NCI-H2081 treated with DMSO at 0.1 percent for 48 hours (cell line): ENCODE data around the gene CDYL.
A peak's percentile ranks its signal among the peaks of the same experiment; 100 is the strongest.

Experiments used
- DNase-seq: peaks from one replicate; lab custom pipeline; 2025; lab: John Stamatoyannopoulos, UW

Gene CDYL

GRCh38 chr6:4908062-4908461 lies 131.9 kb downstream of the CDYL start:
- DNase-seq = no peak

- DNase-seq = no peak
Observed at GRCh38 chr6:4909063-4909706, 133.0 kb downstream of the CDYL start.

GRCh38 chr6:4910037-4910760 lies 134.0 kb downstream of the CDYL start:
- peak; percentile 66 for DNase-seq

DNA sequence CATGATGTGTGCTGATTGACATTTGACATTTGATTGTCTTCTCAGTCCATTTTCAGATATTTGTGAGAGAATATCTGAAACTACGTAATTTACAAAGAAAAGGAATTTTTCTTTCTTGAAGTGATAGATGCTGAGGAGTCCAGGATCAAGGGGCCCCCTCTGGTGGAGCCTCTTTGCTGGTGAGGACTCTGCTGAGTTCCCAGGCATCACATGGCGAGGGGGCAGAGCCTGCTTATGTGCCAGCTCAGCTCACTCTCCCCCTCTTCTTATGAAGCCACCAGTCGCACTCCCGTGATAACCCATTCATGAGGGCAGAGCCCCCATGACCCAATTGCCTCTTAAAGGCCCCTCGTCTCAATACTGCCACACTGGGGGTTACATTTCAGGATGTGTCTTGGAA lies 136.4 kb downstream of the CDYL start:
- DNase-seq = no peak

- DNase-seq = no peak
Observed at GRCh38 chr6:4913705-4914419, 137.7 kb downstream of the CDYL start.

- DNase-seq = no peak
Observed at GRCh38 chr6:4914420-4915159, 138.4 kb downstream of the CDYL start.

DNA sequence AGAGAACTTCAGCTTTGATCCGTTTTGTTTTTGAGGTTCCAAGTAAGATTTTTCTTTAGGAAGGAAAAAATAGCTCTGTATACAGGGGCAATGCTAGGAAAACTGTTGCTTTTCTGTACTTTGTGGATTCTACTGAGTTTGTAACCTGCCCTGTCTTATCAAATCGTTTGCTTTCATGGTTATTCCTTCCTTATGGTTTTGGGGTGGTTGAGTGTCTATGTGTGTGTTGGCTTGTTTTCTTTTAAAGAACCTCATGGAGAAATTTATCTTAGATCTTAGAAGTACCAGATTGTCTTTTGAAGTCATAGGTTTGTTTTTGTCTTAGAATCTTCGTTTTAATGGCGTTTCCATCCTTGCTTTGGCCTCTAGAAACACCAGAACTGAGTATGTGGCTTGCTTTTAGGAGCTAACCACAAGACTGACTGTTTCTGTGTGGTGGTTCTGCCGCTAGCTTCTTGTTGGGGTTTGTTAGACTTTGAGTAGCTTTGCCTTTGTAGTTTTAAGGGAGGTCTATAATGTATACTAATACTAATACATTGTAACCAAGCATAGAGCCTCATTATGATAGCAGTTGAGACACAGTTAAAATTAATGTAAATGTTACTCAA lies 140.9 kb downstream of the CDYL start:
- DNase-seq = no peak

DNA sequence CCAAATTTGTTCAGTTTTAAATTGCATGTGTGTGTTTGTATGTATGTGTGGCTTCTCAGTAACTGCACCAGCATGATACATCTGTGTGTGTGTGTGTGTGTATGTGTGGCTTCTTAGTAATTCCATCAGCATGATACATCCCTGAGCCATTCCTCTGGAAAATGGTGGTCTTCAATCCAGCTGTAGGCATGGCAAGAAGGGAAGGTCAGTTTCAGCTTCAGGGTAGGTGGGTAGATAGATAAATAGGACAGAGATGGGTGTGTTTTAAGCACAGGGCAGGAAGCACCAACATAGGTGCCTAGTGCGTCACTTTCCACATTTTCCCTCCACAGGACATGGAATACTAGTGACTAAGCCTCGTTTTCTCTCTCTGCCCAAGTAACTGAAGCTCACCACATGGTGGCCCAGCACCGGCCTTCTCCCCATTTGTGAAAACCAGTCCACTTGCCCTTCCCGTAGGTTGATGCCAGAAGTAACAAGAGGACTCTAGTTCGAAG lies 144.8 kb downstream of the CDYL start:
- DNase-seq = no peak

- no peak for DNase-seq
Observed at GRCh38 chr6:4922488-4923037, 146.4 kb downstream of the CDYL start.

- no peak for DNase-seq
Observed at GRCh38 chr6:4923081-4923480, 146.9 kb downstream of the CDYL start.

GRCh38 chr6:4924661-4925271 lies 148.6 kb downstream of the CDYL start:
- no peak for DNase-seq

GRCh38 chr6:4925580-4925979 lies 149.4 kb downstream of the CDYL start:
- DNase-seq = no peak

GRCh38 chr6:4928426-4928825 lies 152.2 kb downstream of the CDYL start:
- no peak for DNase-seq

DNA sequence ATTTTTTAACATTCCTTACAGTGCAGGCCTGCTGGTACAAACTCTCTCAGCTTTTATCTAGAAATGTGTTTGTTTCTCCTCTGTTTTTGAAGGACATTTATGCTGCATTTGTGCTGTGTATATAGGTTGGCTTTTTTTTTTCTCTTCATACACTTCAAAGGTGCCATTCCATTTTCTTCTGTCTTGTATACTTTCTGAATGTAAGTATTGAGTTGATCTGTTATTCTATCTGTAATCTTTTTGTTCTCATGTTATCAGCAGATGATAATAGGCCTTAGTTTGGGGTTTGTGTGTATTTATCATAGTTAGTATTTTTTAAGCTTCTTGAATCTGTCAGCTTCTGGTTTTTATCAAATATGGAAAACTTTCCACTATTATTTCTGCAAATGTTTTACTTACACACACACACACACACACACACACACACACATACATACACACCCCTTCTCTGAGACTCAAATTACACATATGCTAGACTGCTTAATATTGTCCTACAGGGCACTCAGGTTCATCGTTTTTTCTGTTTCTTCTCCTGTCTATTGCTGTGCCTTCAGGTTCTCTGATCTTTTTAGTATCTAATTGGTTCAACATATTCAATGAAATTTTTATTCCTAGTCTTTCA lies 153.0 kb downstream of the CDYL start:
- no peak for DNase-seq

- peak; percentile 88 for DNase-seq
Observed at GRCh38 chr6:4930025-4930691, 154.0 kb downstream of the CDYL start.

- DNase-seq = no peak
Observed at GRCh38 chr6:4931530-4932227, 155.5 kb downstream of the CDYL start.

DNA sequence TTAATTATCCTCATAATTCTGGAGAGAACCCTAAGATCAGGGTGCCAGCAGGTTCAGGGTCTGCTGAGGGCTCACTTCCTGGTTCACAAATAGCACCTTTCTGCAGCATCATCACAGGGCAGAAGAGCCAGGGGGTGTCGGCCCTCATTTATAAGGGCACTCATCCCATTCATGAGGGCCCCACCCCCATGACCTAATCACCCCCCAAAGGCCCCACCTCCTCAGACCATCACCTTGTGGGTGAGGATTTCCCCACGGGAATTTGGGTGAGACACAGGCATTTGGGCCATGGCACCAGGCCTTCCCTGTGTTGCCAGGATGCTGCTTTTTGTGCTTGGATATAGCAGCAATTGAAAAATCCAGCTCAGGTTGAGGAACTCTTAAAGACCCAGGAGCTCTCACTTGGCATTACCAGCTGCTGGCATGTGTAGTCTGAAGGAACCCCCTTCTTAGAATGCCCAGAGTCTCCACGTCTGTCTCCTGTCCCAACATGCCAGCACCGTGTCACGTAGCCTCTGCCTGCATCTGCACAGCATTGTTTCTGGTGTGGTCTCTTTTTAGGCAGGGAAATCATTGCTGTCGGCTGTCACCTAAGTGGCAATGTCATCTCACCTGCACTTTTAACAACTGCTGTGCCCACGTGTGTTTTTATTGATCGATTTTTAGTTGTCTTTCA lies 156.2 kb downstream of the CDYL start:
- no peak for DNase-seq

- no peak for DNase-seq
Observed at GRCh38 chr6:4935486-4935885, 159.3 kb downstream of the CDYL start.
